Fibroblast of lung (primary cell): ENCODE measurements around the gene PLEKHA1. TPM values are rescaled to one million over a fixed set of nuclear protein-coding genes. Genes with fewer than 3 reads are reported as not detected.

Experiments used
- DNase-seq, 2 donors: peaks; one replicate each; pipeline versions ENCODE4 v3.0.0 to v3.0.0-alpha.2; 2010; ENCODE audit warnings: low read depth in 2 of 2
- H2AFZ ChIP-seq: 2 replicates; pipeline ENCODE4 v1.5.1; 2012; ENCODE audit warnings: low read length, control low read depth, inconsistent platforms
- H3K27ac ChIP-seq: 2 replicates; pipeline ENCODE4 v1.5.1; 2011; ENCODE audit warnings: low read length, control low read depth; ENCODE audit not compliant: insufficient read depth
- H3K27me3 ChIP-seq: 2 replicates; pipeline ENCODE4 v1.5.1; 2011; ENCODE audit warnings: mild to moderate bottlenecking, low read length; ENCODE audit not compliant: control insufficient read depth, insufficient read depth
- H3K36me3 ChIP-seq: 2 replicates; pipeline ENCODE4 v1.5.1; 2011; ENCODE audit warnings: low read length; ENCODE audit not compliant: control insufficient read depth, insufficient read depth
- H3K4me1 ChIP-seq: 2 replicates; pipeline ENCODE4 v1.5.1; 2011; ENCODE audit warnings: low read length; ENCODE audit not compliant: control insufficient read depth, insufficient read depth; ENCODE audit errors: extremely low read depth
- H3K4me2 ChIP-seq: 2 replicates; pipeline ENCODE4 v1.5.1; 2011; ENCODE audit warnings: low read length, control low read depth; ENCODE audit not compliant: insufficient read depth; ENCODE audit errors: extremely low read depth
- H3K4me3 ChIP-seq, 4 experiments: fragments of 200-600 bp in 1 of 4; sonication (generic) in 1 of 4; replicated peaks in 1 of 4; 2 replicates each; pipeline ENCODE4 v1.5.1; 2011 to 2016; ENCODE audit warnings: low read length in 4 of 4, low read depth in 3 of 4, mild to moderate bottlenecking in 3 of 4, control low read depth in 2 of 4, inconsistent platforms in 1 of 4, mixed read lengths in 1 of 4; ENCODE audit not compliant: insufficient read depth in 1 of 4; ENCODE audit errors: control extremely low read depth in 1 of 4
- H3K79me2 ChIP-seq: 2 replicates; pipeline ENCODE4 v1.5.1; 2012; ENCODE audit warnings: mild to moderate bottlenecking, low read length, inconsistent platforms; ENCODE audit not compliant: control insufficient read depth, insufficient read depth
- H3K9ac ChIP-seq: 2 replicates; pipeline ENCODE4 v1.5.1; 2011; ENCODE audit warnings: mild to moderate bottlenecking, low read length, control low read depth; ENCODE audit not compliant: insufficient read depth
- H3K9me3 ChIP-seq: 2 replicates; pipeline ENCODE4 v1.5.1; 2012; ENCODE audit warnings: low read depth, low read length; ENCODE audit not compliant: control insufficient read depth, insufficient read depth
- H4K20me1 ChIP-seq: 2 replicates; pipeline ENCODE4 v1.5.1; 2011; ENCODE audit warnings: low read length; ENCODE audit not compliant: control insufficient read depth, insufficient read depth; ENCODE audit errors: extremely low read depth
- EZH2 ChIP-seq: IDR thresholded peaks from 2 replicates; pipeline ENCODE4 v1.5.1; 2012; ENCODE audit warnings: low read length, control low read depth, mild to moderate bottlenecking; ENCODE audit errors: missing control alignments
- polyA plus RNA-seq, 2 donors: library from polyadenylated mRNA; depleted of rRNA in 1 of 2; stranded (reverse) in 1 of 2; unstranded in 1 of 2; fragments of >200 nt; gene quantifications; 2 replicates each; pipeline ENCODE4 v1.2.1, GENCODE V29; 2011 to 2012; ENCODE audit warnings: missing spikeins in 1 of 2
- total RNA-seq: library from RNA; depleted of rRNA; stranded (reverse); fragments of >200 nt; gene quantifications from 2 replicates; pipeline ENCODE4 v1.2.1, GENCODE V29; 2014
- TF ChIP-seq, protein P1 (sequence below), 2 donors: IDR thresholded peaks in 1 of 2; conservative IDR thresholded peaks in 1 of 2; 1 replicate in 1 of 2; 2 replicates in 1 of 2; pipeline ENCODE4 v1.5.1; 2011 to 2012; ENCODE audit warnings: low read length in 2 of 2, control low read depth in 1 of 2, inconsistent platforms in 1 of 2, low read depth in 1 of 2, mild to moderate bottlenecking in 1 of 2

Gene PLEKHA1
- total and polyA plus RNA-seq, 2 donors (not counting 1 experiment from before 2014, with no cell fraction given) = 14.4 to 37.9 TPM

DNA sequence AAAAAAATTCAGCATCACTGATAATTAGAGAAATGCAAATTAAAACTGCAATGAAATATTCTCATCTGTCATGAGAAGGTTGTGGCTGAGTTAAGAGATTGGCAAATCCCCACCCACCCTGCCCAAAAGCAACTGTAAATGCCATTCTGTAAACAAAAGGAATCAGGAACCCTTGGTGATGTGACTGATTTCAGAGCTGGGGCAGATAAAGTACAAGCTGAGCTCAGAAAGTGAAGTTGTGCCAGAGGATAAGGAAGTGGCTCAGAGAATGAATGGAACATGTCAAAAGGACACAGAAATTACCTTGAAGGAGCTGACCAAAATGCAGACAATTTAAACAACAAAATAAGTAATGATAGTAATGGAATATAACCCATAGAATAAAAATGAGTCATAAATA lies 47.2 kb downstream of the PLEKHA1 start:
- TF ChIP-seq, protein P1, sequence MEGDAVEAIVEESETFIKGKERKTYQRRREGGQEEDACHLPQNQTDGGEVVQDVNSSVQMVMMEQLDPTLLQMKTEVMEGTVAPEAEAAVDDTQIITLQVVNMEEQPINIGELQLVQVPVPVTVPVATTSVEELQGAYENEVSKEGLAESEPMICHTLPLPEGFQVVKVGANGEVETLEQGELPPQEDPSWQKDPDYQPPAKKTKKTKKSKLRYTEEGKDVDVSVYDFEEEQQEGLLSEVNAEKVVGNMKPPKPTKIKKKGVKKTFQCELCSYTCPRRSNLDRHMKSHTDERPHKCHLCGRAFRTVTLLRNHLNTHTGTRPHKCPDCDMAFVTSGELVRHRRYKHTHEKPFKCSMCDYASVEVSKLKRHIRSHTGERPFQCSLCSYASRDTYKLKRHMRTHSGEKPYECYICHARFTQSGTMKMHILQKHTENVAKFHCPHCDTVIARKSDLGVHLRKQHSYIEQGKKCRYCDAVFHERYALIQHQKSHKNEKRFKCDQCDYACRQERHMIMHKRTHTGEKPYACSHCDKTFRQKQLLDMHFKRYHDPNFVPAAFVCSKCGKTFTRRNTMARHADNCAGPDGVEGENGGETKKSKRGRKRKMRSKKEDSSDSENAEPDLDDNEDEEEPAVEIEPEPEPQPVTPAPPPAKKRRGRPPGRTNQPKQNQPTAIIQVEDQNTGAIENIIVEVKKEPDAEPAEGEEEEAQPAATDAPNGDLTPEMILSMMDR (conservative IDR thresholded peaks at IDR 0.05 in 1 of 2, IDR thresholded peaks at IDR 0.05 in 1 of 2; ENCODE audit: low read depth in 1 of 2, low read length in 2 of 2) = no peak
- no peak for TF ChIP-seq EZH2
- Histone ChIP-seq H3K9me3 (no peaks in the 10 kb centered on the region), H3K27me3 (no peaks in the 10 kb centered on the region), H3K4me1 (peaks cover 9% of the 10 kb centered on the region), H3K9ac (no peak overlapping the region), H2AFZ (no peak overlapping the region), H3K36me3 (no peaks in the 10 kb centered on the region), H3K4me3 (no peak overlapping the region), H3K4me2 (no peak overlapping the region), H4K20me1 (no peaks in the 10 kb centered on the region), H3K27ac (no peak overlapping the region), H3K79me2 (no peaks in the 10 kb centered on the region)
- DNase-seq = peak in 1 of 2 donors; percentile 8

DNA sequence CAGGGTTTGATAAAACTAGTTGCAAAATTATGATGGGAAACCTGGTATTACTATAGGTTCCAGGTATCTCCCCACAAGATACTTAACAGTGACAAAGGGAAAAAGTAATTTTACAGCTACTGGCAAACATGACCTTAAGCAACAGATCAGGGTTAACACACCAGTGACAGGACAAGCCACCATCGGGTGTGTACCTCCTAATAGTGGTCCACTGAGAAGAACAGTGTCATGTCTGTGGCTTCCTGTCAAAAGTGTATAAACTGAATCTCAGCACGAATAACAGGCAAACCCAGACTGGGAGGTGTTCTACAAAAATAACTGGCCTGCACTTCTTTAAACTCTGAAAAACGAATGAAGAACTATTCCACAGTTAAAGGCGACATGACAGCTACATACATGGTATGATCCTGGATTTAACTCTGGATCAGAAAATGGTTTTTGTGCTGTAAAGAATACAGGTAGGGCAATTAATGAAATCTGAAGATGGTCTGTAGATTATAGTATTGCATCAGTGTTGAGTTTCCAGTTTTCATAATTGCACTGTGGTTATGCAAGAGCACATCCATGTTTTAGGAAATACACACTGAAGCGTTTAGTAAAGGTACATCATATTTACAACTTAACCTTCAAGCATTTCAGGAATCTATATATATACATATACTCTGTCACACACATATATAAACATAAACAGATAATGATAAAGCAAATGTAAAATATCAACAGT lies 47.9 kb downstream of the PLEKHA1 start:
- Histone ChIP-seq H3K27ac (no peak overlapping the region), H3K9me3 (no peaks in the 10 kb centered on the region), H3K27me3 (no peaks in the 10 kb centered on the region)

DNA sequence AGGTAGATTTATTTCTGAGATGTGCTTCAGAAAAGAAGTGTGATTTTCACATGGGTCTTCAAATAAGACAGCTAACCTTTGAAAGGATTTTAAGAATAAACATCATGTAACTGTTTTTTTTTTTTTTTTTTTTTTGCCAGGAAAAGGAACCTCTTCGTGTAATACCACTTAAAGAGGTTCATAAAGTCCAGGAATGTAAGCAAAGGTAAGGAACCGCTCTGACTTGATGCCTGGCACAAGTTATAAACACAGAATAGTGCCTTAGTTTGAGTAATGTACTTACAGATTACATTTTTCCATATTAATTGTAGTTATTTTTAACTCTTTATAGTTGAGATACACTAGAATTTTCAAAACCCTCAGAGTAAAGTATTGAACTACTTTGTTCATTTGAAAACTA lies 49.6 kb downstream of the PLEKHA1 start:
- Histone ChIP-seq H3K4me3 (no peak overlapping the region), H3K9me3 (no peaks in the 10 kb centered on the region), H3K4me1 (peaks cover 8% of the 10 kb centered on the region), H3K36me3 (no peaks in the 10 kb centered on the region), H3K79me2 (no peaks in the 10 kb centered on the region), H4K20me1 (no peaks in the 10 kb centered on the region), H3K27ac (no peak overlapping the region), H3K27me3 (no peaks in the 10 kb centered on the region), H3K9ac (no peak overlapping the region), H3K4me2 (no peak overlapping the region), H2AFZ (no peak overlapping the region)
- DNase-seq = no peak
- TF ChIP-seq, protein P1 (conservative IDR thresholded peaks at IDR 0.05 in 1 of 2, IDR thresholded peaks at IDR 0.05 in 1 of 2; ENCODE audit: low read depth in 1 of 2, low read length in 2 of 2) = no peak
- no peak for TF ChIP-seq EZH2

More for the DNA sequence above, 47.9 kb downstream of the PLEKHA1 start:
- H3K4me1 ChIP-seq = peaks cover 9% of the 10 kb centered on the region
- no peak overlapping the region for H2AFZ ChIP-seq
- H3K9ac ChIP-seq = no peak overlapping the region
- no peak overlapping the region for H3K4me2 ChIP-seq
- no peak overlapping the region for H3K4me3 ChIP-seq
- no peaks in the 10 kb centered on the region for H4K20me1 ChIP-seq
- DNase-seq = no peak
- no peaks in the 10 kb centered on the region for H3K79me2 ChIP-seq
- no peak for TF ChIP-seq EZH2
- TF ChIP-seq, protein P1 (conservative IDR thresholded peaks at IDR 0.05 in 1 of 2, IDR thresholded peaks at IDR 0.05 in 1 of 2; ENCODE audit: low read depth in 1 of 2, low read length in 2 of 2) = no peak
- no peaks in the 10 kb centered on the region for H3K36me3 ChIP-seq
